ENCODE measurements around the gene USP16.
"Not testable (repeated sequence)": the region's sequence is repeated elsewhere in the genome, so short reads cannot be mapped to it uniquely, and the experiment has no call there.

The USP16 gene

DNA sequence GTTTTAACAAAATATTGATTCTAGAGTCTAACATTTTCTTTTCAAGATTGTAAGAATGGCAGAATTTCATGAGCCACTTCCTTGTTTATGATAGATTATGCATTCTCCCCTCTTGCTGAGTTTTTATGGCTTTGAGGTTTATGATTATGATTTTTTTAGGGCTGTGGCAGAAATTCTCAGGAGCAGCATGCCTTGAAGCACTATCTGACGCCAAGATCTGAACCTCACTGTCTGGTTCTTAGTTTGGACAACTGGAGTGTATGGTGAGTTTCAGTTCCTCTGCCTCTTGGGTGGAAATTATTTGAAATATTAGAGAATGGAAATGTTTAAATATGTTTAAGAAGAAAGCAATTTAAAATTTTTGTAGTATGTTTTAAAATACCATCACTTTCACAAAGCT, 10.2 kb downstream of the USP16 start:
- no peak for DNase-seq

DNA sequence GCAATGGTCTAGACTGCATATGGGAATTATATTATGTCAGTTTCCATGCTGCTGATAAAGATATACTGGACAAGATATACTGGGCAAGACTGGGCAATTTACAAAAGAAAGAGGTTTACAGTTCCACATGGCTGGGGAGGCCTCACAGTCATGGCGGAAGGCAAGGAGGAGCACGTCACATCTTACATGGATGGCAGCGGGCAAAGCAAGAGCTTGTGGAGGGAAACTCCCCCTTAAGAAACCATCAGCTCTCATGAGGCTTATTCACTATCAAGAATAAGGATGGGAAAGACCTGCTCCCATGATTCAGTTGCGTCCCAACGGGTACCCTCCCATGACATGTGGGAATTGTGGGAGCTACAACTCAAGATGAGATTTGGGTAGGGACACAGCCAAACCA, 27.8 kb downstream of the USP16 start:
- no peak for DNase-seq

DNA sequence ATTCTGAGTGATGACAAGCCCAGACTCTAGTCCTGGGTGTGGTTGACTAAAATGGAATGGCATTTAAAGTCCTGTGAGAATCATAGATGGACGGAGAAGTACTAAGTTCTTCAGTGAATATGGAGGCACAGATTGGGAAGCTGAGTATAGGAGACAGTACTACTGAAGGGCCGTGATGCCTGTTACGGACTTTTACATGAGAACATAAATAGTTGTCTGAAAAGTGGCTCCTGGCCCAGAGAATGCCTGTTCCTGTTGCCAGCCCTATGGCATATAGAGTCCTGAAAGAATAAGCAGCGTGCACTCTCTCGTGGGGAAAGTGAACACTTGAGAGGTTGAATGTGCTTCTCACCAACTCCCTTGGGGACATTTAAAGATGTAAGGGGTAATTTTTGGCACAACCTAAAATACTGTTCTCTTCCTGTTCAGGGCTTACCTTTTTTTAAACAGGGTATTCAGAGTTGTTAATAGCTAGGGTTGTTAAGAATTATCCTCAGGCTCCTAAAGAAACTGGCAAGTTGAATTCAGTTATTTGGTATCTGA, 28.6 kb downstream of the USP16 start:
- DNase-seq, result no peak

DNA sequence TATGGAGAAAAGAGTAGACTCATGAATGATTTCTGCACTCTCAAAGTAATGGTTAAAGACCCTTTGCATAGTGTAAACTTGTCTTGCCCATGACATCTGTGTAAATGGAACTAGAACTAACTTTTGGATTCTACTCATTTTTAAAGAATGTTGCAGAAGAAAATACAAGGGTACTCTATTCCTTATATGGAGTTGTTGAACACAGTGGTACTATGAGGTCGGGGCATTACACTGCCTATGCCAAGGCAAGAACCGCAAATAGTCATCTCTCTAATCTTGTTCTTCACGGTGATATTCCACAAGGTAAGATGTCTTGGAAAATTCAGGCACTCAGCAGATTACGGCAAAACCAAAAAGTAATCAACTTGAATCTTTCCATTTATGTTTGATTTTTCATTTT, 29.2 kb downstream of the USP16 start:
- DNase-seq, result no peak

DNA sequence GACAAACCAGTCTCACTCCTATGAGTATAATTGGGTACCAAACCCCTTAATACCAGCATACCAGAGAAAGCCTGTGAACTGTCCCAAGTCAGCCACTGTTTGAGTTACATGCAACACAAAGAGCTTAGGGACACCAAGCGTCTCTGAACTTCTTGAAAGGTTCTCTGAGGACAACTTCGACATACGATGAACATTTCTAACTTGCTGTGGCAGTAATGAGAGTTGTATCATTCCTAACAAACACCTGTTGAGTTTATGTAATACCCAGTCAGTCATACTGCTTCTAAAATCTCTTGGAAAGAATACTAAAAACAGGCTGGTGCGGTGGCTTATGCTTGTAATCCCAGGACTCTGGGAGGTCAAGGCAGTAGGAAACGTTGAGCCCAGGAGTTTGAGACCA, 30.6 kb downstream of the USP16 start:
- DNase-seq, result no peak

DNA sequence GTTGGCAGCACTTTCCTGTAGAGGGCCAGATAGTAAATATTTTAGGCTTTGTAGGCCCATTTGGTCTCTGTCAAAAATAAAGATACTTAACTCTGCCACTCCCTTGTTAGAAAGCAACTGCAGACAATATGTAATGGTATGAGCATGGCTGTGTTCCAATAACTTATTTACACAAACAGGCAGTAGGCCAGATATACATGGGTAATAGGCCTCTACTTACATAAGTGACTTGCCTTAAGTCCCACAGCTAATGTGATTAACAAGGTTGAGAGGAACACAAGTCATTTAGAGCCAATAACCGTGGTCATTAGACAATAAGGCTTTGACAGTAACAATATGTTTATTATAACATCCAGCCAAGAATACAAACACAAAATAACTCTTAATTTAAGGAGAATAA, 31.5 kb downstream of the USP16 start:
- DNase-seq, result no peak

DNA sequence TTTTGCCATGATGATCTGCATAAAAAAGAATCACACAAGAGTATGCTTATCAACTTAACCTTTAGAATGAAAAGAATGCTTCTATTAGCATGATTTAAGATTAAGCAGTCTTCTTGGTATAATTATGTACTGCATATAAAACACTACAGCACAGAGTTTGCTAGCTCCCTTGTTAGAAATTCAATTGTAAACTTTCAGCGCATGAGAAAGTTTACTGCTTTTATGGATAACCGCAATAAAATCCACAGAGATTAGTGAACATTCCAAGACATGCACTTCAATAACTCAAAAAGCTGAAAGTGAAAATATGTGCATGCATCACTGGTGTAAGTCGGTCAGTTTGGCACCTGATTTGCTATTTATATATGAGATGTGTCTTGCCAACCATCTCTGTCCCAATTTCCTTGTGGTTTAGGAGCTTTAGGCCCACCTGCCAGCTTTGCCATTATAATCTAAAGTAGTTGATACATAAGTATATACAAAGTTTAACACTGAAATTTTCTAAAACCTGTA, 32.1 kb downstream of the USP16 start:
- DNase-seq, result no peak

DNA sequence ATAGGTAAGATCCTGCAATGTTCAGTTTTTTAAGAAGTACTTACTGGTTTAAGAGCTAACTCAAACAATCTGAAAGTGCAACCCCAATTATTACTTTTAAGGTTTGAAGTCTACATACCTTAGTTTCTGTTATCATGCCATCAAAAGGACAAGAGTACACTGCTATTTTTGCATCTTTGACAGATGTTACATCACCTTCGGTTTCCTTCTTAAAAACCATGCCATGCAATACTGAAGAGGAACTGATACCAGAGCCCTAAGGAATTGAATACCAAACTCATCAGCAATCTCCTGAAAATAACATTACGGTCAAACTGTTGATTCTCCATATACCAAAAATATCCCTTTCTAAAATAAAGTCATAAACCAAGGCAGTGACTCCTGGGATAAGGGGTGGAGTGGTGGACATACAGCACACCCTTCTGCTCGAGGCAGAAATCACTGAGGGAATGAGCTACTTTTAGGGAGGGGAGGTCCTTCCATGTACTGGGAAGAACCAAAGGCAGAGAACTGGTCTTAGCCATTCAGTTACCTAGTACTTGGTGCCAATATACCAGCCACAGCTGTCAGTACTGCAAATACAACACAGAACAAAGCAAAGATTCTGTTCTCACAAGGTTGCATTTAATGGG, 40.5 kb downstream of the USP16 start:
- DNase-seq, result no peak

DNA sequence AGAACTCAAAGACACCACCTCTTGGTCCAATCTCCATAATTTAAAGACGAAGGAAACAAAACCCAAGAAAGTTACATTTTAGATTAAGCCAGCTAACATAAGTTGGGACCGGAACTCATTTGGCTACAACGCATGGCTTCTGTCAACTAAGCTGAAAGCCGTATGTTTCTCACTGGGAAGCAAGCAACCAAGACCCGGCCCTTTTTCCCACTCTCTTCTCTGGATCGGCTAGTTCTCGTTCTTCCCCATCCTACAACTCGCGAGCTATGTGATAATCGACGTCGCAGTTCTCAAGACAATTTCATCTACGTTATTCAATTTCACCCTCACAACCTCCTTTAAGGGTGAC, 48.4 kb downstream of the USP16 start:
- no peak for DNase-seq

DNA sequence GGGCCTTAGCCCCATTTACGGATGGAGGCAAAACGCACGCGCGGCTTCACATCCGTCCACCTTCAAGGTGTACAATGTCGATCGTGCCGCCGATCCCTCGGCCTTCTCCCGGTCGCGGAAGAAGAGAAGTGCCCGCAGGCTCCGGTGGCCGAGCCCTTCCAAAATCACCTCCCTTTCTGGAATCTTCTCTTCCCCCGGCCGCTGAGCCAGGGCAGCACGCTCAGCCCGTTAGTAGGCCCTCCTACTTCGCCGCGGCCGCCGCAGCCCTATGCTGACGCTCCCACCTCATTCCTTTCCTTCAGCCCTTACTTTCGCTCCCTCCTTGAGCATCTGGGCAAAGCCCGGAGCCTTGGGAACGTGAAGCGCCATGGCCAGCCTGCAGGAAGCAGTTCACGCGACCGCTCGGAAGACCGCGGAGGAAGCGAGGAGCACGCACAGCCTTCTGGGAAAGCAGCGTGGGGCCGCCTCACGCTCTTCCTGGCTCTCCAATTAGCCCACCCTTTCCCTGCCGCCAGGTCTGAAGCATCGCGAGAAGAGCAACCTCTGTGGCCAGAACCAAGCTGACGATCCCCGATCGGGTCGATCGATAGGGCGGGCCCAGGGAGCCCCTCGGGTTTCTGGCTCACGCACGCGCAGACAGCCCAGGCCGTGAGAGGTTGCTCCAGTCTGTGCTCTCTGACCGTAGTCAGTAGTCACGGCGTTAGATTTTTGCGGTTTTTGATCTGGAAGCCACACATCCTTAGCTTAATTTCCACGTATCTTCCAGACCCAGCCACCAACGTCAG, 48.9 kb downstream of the USP16 start, which contains the start of gene CCT8:
TSS of gene CCT8 (minus strand) at position 427 of the 785 bp plus-strand sequence. CDS start at position 369, 58 bp downstream.
- DNase-seq, result peak; percentile 95

DNA sequence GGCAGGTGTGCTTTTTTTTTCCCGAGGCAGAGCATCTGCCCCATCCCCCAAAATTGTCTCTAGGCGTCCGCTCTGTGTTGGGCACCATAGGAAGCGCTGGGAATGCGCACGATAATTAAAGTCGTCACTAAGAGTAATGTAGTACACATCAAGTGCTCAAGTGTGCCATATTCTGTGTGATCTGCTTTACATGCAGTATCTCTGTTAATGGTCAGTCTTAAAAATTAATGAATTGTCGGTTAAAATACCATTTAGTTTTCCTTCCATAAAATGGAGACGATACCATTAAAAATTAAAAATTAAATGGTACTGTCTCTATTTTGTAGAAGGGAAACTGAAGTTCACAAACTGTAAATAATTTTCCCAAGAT, 49.5 kb downstream of the USP16 start:
- no peak for DNase-seq

DNA sequence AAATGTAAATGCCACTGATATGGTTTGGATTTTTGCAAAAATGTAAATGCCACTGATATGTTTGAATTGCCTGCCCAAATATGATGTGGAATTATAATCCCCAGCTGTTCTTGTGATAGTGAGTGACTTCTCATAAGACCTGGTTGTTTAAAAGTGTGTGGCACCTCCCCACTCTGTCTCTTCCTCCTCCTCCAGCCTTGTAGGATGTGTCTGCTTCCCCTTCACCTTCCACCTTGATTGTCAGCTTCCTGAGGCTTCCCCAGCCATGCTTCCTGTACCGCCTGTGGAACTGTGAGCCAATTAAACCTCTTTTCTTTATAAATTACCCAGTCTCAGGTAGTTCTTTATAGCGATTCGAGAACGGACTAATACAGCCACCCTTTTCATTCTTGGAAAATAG, 50.3 kb downstream of the USP16 start:
- DNase-seq, result no peak

DNA sequence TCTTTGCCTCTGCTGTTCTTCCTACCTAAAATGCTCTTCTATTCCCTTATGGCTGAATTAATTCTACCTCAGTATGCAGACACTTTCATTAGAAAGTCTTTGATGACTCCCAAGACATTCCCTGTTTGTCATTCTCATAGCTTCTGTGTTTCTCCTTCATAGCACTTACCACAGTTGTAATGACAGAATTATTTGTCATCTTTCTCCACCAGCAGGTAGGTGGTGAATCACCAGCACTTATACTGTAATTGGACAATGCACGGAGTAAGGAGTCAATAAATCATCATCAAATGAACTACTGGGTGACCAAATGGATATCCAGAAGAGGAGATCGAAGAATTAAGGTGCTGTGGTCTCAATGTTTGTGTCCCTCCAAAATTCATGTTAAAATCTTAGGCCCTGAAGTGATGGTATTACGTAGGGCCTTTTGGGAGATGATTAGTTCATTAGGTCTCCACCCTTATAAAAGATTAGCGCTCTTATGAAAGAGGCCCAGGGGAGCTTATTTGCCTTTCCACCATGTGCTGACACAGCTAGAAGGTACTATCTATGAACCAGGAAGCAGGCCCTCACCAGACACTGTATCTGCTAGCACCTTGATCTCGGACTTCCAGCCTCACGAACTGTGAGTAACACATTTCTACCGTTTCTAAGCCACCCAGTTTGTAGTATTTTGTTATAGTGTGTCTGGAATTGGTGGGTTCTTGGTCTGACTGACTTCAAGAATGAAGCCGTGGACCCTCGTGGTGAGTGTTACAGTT, 51.4 kb downstream of the USP16 start:
- DNase-seq, result no peak

DNA sequence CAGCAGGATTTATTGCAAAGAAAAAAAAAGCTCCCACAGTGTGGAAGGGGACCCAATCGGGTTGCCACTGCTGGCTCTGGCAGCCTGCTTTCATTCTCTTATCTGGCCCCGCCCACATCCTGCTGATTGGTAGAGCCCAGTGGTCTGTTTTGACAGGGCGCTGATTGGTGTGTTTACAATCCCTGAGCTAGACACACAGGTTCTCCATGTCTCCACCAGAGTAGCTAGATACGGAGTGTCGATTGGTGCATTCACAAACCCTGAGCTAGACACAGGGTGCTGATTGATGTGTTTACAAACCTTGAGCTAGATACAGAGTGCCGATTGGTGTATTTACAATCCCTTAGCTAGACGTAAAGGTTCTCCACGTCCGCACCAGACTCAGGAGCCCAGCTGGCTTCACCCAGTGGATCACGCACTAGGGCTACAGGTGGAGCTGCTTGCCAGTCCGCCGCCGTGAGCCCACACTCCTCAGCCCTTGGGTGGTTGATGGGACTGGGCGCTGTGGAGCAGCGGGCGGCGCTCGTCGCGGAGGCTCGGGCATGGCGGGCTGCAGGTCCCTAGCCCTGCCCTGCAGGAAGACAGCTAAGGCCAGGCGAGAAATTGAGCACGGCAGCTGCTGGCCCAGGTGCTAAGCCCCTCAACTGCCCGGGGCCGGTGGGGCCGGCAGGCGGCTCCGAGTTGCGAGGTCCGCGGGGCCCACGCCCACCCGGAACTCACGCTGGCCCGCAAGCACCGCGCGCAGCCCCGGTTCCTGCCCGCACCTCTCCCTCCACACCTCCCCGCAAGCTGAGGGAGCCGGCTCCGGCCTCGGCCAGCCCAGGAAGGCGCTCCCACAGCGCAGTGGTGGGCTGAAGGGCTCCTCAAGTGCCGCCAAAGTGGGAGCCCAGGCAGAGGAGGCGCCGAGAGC, 52.5 kb downstream of the USP16 start:
- not testable (repeated sequence) for DNase-seq

DNA sequence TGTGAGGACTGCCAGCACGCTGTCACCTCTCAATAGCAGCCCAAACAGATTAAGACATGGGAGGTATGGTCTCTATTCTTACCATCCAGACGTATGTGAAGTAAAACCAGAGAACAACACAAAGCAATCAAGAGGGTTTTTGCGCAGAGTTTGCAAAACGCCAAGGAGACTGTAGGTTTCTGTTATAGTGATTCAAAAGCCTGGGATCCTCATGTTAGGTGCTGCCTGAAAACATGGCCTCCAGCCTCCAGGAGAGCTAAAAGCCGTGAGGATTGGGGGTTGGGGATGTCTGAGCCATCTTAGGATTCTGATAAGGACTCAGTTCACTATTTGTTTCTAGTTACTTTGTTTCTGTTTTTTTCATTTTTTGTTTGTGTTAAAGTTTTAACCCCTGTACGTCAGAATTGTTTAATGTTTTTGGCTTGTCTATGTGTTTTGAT, 53.2 kb downstream of the USP16 start:
- DNase-seq, result no peak

DNA sequence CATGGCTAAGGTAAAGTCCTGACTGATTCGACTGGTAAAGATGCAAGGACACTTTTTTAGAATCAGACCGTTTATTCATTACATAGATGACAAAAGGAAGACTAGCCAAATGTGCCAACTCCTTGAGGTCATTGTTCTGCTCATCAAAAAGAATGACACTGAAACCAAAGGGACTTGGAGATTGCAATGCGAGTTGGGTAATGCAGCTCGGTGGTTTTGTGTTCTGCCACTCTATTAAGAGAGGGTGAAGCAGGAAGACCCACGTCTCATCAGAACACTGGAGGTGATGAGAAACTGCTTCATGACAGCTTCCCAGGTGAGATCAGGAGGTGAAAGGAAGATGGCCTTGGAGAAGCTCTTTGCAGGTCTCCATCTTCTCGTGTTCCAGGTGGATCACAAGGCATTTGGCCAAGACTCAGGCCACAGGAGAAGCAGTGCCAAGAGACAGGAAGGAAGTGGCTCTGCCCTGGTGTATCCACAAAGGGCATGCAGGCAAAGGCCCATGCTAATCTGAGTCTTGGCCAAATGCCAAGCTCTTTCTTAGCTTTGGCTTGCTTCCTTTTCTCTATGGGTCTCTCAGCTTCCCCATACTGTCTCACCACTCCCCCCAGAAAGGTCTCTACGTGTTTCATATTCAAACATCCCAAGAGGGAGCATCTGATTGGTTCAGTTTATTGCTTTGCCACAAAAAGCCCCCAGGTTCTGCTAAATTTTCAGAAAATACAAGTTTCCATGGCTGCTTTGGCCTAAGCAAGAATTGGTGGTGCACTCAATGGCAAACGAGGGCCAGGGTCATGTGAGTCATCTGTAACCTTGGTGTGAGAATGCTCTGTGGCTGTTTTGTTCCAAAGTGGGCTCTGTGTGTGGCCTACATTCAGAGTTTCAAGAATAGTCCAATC, 54.6 kb downstream of the USP16 start:
- DNase-seq, result peak; percentile 81

DNA sequence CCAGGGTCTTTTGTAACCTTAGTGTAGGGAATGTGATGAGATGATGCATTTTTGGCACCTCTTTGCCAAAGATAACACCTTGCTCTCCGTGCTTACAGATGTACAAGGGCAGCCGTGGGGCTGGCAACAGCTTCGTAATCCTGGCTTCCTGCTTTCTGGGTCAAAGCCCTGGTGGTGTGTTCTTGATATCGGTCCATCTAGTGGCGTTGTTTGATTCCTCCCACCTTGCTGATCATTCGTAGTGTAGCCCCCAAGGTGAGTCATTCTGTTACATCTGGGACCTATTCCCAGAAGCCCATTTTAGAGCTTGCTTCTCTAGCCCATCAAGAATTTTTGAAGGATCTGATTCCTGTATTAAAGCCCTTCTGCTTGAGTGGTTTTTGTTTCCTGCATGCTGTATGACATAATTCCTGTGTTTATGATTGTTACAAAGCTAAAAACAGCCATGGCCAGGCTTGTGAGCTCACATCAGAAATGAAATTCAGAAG, 56.0 kb downstream of the USP16 start:
- no peak for DNase-seq

DNA sequence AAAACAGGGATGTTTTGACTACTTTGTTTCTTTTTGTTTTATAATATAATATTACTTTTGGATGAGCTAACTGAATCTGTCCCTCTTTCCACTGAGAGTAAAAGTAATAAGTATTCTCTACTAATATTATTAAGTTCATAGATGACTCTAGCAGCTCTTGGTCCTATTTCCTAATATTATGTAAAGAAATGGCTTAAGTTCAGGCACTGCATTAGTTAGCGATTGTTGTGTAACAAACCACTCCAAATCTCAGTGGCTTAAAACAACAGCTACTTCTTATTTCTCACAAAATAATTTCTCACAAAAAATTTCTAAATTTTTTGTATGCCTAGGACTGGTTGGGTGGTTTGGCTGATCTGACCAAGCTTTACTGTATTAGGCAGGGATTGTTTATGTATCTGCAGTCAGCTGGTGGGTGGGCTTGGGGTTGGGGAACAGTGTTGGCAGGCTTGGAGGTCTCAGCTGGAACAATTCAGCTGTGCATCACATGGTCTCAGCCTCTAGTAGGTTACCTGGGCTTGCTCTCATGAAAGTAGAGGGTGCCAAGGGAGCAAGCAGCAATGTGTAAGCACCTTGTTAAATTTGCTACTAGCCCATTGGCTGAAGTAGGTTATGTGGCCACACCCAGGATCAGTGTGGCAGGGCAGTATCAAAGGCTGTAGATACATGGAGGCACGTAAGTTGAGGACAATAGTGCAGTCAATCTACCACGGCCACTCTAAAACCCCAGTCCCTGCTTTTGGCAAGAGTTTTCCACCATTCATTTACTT, 57.8 kb downstream of the USP16 start:
- no peak for DNase-seq

DNA sequence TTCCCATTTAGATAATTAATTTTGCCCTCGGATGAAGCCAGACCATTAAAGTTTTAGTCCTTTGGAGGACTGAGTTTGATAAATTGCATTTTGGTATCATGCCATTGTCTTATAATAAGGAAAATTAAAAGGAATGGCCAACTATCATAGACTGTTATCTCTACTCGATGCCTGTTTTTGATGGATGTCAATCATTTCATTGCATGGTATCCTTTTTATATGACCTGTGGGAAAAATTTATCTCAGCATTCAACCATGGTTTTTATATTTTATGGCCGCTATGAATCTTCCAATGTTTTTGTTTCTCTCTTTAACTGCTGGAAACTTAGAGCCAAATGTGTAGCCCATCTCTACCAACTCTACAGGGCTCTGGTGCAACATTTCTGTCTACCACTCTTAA, 58.8 kb downstream of the USP16 start:
- no peak for DNase-seq

DNA sequence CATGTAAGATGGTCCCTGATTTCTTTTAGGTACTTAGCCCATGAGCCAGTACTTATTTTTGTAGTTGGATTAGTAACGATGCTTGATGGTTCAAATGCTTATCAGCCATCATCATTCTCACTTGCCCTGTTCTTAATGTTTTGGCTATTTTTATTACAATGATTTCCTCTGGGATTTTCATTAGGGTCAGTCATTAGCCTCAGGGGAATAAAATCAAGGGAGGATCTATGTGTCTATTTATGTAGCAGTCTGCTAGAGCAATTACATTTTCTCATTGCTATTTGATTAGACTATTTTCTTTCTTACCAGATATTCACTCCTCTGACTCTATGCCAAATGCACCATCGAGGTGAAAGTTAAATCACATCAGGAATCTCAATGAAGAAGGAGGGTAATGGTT, 59.9 kb downstream of the USP16 start:
- DNase-seq, result no peak

All from KG1 (cell line).